Pulmonary artery endothelial cell (primary cell): ENCODE results near the gene OR1K1. TPM values are rescaled to one million over a fixed set of nuclear protein-coding genes. Genes with fewer than 3 reads are reported as not detected.

Source experiments
- DNase-seq: peaks from one replicate; pipeline ENCODE4 v3.0.0-alpha.2; 2011; ENCODE audit warnings: low read depth, low spot score
- total RNA-seq: library from RNA; depleted of rRNA; stranded (reverse); fragments of >200 nt; gene quantifications from 2 replicates; pipeline ENCODE4 v1.2.3, GENCODE V29; 2014

The OR1K1 gene
- total RNA-seq, 1 donor from 2014 or later, result not detected

GRCh38 chr9:122848256-122848943 lies 48.5 kb downstream of the OR1K1 start:
- DNase-seq, result no peak

Other genes starting within 250 kb of the OR1K1 start
- not detected in 2 replicates for gene OR1N2, start 247.0 kb upstream of the OR1K1 start, total RNA-seq
- 0.11 and 0.13 TPM in 2 replicates for gene OR1L8, start 216.7 kb upstream of the OR1K1 start, total RNA-seq
- not detected in 2 replicates for gene OR1Q1, start 185.4 kb upstream of the OR1K1 start, total RNA-seq
- 0.07 TPM in 1 of 2 replicates, not detected in the other for gene OR1B1, start 142.5 kb upstream of the OR1K1 start, total RNA-seq
- not detected in 2 replicates for gene OR1L1, start 138.4 kb upstream of the OR1K1 start, total RNA-seq
- gene OR1L3, start 125.0 kb upstream of the OR1K1 start, total RNA-seq, result not detected in 2 replicates
- not detected in 2 replicates for gene OR1L4, start 76.1 kb upstream of the OR1K1 start, total RNA-seq
- not detected in 2 replicates for gene OR1L6, start 57.8 kb upstream of the OR1K1 start, total RNA-seq
- gene OR5C1, start 11.2 kb upstream of the OR1K1 start, total RNA-seq, result not detected in 2 replicates
- gene PDCL, start 28.5 kb downstream of the OR1K1 start, total RNA-seq, result 70.4 and 86.4 TPM in 2 replicates
- gene RC3H2, start 105.2 kb downstream of the OR1K1 start, total RNA-seq, result 57.0 and 75.8 TPM in 2 replicates
- 11.7 and 13.5 TPM in 2 replicates for gene ZBTB6, start 113.2 kb downstream of the OR1K1 start, total RNA-seq
- 2.7 and 3.8 TPM in 2 replicates for gene ZBTB26, start 131.4 kb downstream of the OR1K1 start, total RNA-seq
- 27.5 and 37.0 TPM in 2 replicates for gene RABGAP1, start 140.9 kb downstream of the OR1K1 start, total RNA-seq
- gene GPR21, start 233.5 kb downstream of the OR1K1 start, total RNA-seq, result 0.35 and 0.46 TPM in 2 replicates